ENCODE data around the gene POLL.

GRCh38 chr10:101580486-101581399 is 7.3 kb downstream of the POLL start:
- no peak for TF ChIP-seq CTCF (IDR thresholded peaks at IDR 0.05; ENCODE audit: insufficient read depth, low read length)
- TF ChIP-seq POLR2AphosphoS5 (IDR thresholded peaks at IDR 0.05; ENCODE audit: low read depth): no peak
- TF ChIP-seq REST (IDR thresholded peaks at IDR 0.05; ENCODE audit: insufficient replicate concordance, low read depth): no peak
- TF ChIP-seq SPI1 (IDR thresholded peaks at IDR 0.05; ENCODE audit: borderline replicate concordance, low read depth): no peak
- TF ChIP-seq GABPA (IDR thresholded peaks at IDR 0.05; ENCODE audit: low read depth): no peak
